ENCODE data around the gene QRICH1.

DNA sequence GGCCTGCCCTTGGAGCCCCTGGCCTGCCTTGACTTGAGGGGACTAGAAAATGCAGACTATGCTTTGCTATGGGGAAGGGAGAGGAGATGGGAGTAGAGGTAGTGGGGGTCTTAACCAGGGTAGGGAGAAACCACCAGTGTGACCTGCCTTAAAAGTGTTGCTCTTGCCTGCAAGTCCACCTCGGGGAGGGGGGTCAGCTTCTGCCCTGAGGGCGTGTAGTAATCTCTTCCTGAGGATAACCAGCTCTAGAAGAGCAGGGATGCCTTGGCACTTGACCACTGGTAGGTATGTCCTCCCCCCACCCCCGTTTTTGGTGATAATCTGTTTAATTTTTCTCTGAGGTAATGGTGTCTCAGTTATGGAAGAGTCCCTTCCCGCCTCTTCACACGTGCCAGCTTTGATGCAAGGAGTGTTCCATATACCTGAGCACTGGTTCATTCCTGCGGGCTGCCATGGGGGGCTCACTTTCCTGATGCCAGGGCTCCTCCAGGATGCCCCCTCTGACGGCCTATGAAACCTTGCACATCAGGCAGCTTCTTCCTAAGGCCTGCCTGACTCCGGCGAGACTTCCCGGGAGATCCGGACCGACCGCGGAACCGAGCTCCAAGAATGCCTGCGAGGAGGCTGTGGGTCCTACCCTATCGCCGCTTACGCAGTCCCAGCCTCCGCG, 104.6 kb downstream of the QRICH1 start:
- TF ChIP-seq, protein P1, sequence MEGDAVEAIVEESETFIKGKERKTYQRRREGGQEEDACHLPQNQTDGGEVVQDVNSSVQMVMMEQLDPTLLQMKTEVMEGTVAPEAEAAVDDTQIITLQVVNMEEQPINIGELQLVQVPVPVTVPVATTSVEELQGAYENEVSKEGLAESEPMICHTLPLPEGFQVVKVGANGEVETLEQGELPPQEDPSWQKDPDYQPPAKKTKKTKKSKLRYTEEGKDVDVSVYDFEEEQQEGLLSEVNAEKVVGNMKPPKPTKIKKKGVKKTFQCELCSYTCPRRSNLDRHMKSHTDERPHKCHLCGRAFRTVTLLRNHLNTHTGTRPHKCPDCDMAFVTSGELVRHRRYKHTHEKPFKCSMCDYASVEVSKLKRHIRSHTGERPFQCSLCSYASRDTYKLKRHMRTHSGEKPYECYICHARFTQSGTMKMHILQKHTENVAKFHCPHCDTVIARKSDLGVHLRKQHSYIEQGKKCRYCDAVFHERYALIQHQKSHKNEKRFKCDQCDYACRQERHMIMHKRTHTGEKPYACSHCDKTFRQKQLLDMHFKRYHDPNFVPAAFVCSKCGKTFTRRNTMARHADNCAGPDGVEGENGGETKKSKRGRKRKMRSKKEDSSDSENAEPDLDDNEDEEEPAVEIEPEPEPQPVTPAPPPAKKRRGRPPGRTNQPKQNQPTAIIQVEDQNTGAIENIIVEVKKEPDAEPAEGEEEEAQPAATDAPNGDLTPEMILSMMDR (IDR thresholded peaks at IDR 0.05) = no peak
- no peak for TF ChIP-seq POLR2A (IDR thresholded peaks at IDR 0.05)
- TF ChIP-seq POLR2AphosphoS5 (IDR thresholded peaks at IDR 0.05) = no peak

Measured in breast epithelium (tissue), 3 donors.